Endothelial cell of umbilical vein (primary cell): ENCODE results near the gene ZNF25. TPM values are rescaled to one million over a fixed set of nuclear protein-coding genes. Genes with fewer than 3 reads are reported as not detected.

Source experiments
- BruUV-seq: library from RNA; stranded (reverse); fragments of 400-500 nt; replicated peaks from 2 replicates; lab custom pipeline; 2021; lab: Mats Ljungman, UMichigan
- CTCF ChIA-PET: fragments of 300-600, 350-600 bp; sonication (Branson Sonifier 250); formaldehyde crosslinking; loops from one replicate; lab custom pipeline; 2021; ENCODE audit warnings: antibody characterized with exemption, inconsistent platforms; lab: Charles Lee
- POLR2A ChIA-PET: fragments of 300-600, 350-600 bp; sonication (Branson Sonifier 250); formaldehyde crosslinking; loops from one replicate; lab custom pipeline; 2021; ENCODE audit warnings: antibody characterized with exemption, inconsistent platforms; lab: Charles Lee
- DNase-seq: peaks from one replicate; pipeline ENCODE4 v3.0.0-alpha.2; 2011; ENCODE audit warnings: low read depth, low spot score
- FAIRE-seq: peaks from 2 replicates; lab custom pipeline; 2011; peaks lifted over from hg19 to GRCh38; lab: Jason Lieb, UNC
- H2AFZ ChIP-seq: 2 replicates; pipeline ENCODE4 v1.6.0; 2012; ENCODE audit warnings: low read depth, low read length, control low read depth, inconsistent platforms
- H3K27ac ChIP-seq: 2 replicates; pipeline ENCODE4 v1.5.1; 2011; ENCODE audit warnings: low read depth, mild to moderate bottlenecking, control low read depth, low read length, moderate library complexity; ENCODE audit not compliant: insufficient read depth
- H3K27me3 ChIP-seq, 2 experiments: 2 replicates each; pipeline versions ENCODE4 v1.6.0 to v1.6.1; 2011; ENCODE audit warnings: low read length in 2 of 2, mixed read lengths in 1 of 2; ENCODE audit not compliant: control insufficient read depth in 2 of 2, insufficient read depth in 2 of 2
- H3K36me3 ChIP-seq, 2 experiments: 2 replicates in 1 of 2; 3 replicates in 1 of 2; pipeline ENCODE4 v1.5.1; 2011; ENCODE audit warnings: low read length in 2 of 2, mild to moderate bottlenecking in 1 of 2, moderate library complexity in 1 of 2; ENCODE audit not compliant: control insufficient read depth in 2 of 2, insufficient read depth in 2 of 2; ENCODE audit errors: extremely low read depth in 1 of 2
- H3K4me1 ChIP-seq: 3 replicates; pipeline ENCODE4 v1.5.1; 2011; ENCODE audit warnings: mild to moderate bottlenecking, low read length; ENCODE audit not compliant: control insufficient read depth, insufficient read depth; ENCODE audit errors: extremely low read depth
- H3K4me2 ChIP-seq: 2 replicates; pipeline ENCODE4 v1.6.1; 2011; ENCODE audit warnings: low read length, control low read depth, mixed read lengths; ENCODE audit not compliant: insufficient read depth
- H3K4me3 ChIP-seq, 3 experiments: fragments of 200-600 bp in 1 of 3; sonication (generic), shearing (Covaris generic) in 1 of 3; replicated peaks in 1 of 3; 2 replicates each; pipeline ENCODE4 v1.5.1; 2011 to 2016; ENCODE audit warnings: control low read depth in 3 of 3, low read length in 3 of 3, mild to moderate bottlenecking in 2 of 3, inconsistent platforms in 1 of 3, low read depth in 1 of 3, moderate library complexity in 1 of 3; ENCODE audit not compliant: insufficient read depth in 1 of 3
- H3K79me2 ChIP-seq: 2 replicates; pipeline ENCODE4 v1.6.0; 2012; ENCODE audit warnings: low read length, inconsistent platforms; ENCODE audit not compliant: control insufficient read depth, insufficient read depth
- H3K9ac ChIP-seq: replicated peaks from 2 replicates; pipeline ENCODE3; 2011; ENCODE audit warnings: low read length, control low read depth; ENCODE audit not compliant: insufficient read depth; ENCODE audit errors: extremely low read depth
- H3K9me1 ChIP-seq: replicated peaks from 3 replicates; pipeline ENCODE4 v1.6.0; 2011; ENCODE audit warnings: mild to moderate bottlenecking, low read length; ENCODE audit not compliant: control insufficient read depth, insufficient read depth; ENCODE audit errors: extremely low read depth
- H3K9me3 ChIP-seq: replicated peaks from 2 replicates; pipeline ENCODE4 v1.5.1; 2012; ENCODE audit warnings: low read length, inconsistent platforms; ENCODE audit not compliant: control insufficient read depth, insufficient read depth
- H4K20me1 ChIP-seq: replicated peaks from 2 replicates; pipeline ENCODE3; 2011; ENCODE audit warnings: mild to moderate bottlenecking, low read length; ENCODE audit not compliant: control insufficient read depth, insufficient read depth; ENCODE audit errors: extremely low read depth
- EZH2 ChIP-seq: IDR thresholded peaks from 2 replicates; pipeline ENCODE4 v1.6.1; 2012; ENCODE audit warnings: borderline replicate concordance, low read depth, mild to moderate bottlenecking, moderate library complexity, low read length, inconsistent platforms; ENCODE audit not compliant: severe bottlenecking
- FOS ChIP-seq: IDR thresholded peaks from 2 replicates; pipeline ENCODE4 v1.6.1; 2011; ENCODE audit warnings: mild to moderate bottlenecking, low read length, moderate library complexity, borderline replicate concordance; ENCODE audit not compliant: insufficient read depth
- GATA2 ChIP-seq: IDR thresholded peaks from 2 replicates; pipeline ENCODE4 v1.7.0; 2011; ENCODE audit warnings: low read depth, mild to moderate bottlenecking, moderate library complexity, mixed read lengths, low read length; ENCODE audit not compliant: insufficient read length, insufficient read depth
- JUN ChIP-seq: IDR thresholded peaks from 2 replicates; pipeline ENCODE4 v1.6.1; 2011; ENCODE audit warnings: borderline replicate concordance, low read depth; ENCODE audit not compliant: insufficient read length, insufficient read depth
- MYC ChIP-seq: IDR thresholded peaks from one replicate; pipeline ENCODE4 v1.6.1; 2011; ENCODE audit warnings: mild to moderate bottlenecking, low read depth, low read length
- POLR2A ChIP-seq: IDR thresholded peaks from 2 replicates; pipeline ENCODE4 v1.6.1; 2012; ENCODE audit warnings: low read depth, mild to moderate bottlenecking, control low read depth, low read length
- POLR2AphosphoS5 ChIP-seq: IDR thresholded peaks from 2 replicates; pipeline ENCODE4 v1.6.1; 2012; ENCODE audit warnings: low read depth, mild to moderate bottlenecking, control low read depth, low read length, moderate library complexity; ENCODE audit not compliant: insufficient read depth
- dilution Hi-C: fragments of 300-500 bp; cut with MboI; formaldehyde crosslinking; loops from one replicate; pipeline ENCODE4 v1.15.0; 2019; ENCODE audit warnings: low sequenced_read_pairs; ENCODE audit not compliant: extremely low pct_ligation_motif_present
- intact Hi-C: fragments of 100-400 bp; cut with micrococcal nuclease; formaldehyde crosslinking; loops from one replicate; pipeline ENCODE4 v1.10.0; 2022
- polyA plus RNA-seq, 4 experiments: library from polyadenylated mRNA; depleted of rRNA in 3 of 4; stranded (reverse) in 3 of 4; unstranded in 1 of 4; fragments of >200 nt; gene quantifications; 2 replicates each; pipeline versions ENCODE4 v1.2.1 to v1.2.3, GENCODE V29; 2011 to 2012; ENCODE audit warnings: missing spikeins in 1 of 4
- total RNA-seq: library from RNA; stranded (reverse); gene quantifications from 2 replicates; pipeline ENCODE4 v1.2.3, GENCODE V29; 2021
- TF ChIP-seq, protein P1 (sequence below): IDR thresholded peaks from 2 replicates; pipeline ENCODE4 v1.6.1; 2011; ENCODE audit not compliant: insufficient read depth, insufficient read length
- TF ChIP-seq, protein P2 (sequence below), 2 donors: IDR thresholded peaks; 1 replicate in 1 of 2; 2 replicates in 1 of 2; pipeline ENCODE4 v1.5.1; 2011; ENCODE audit warnings: low read length in 2 of 2, mild to moderate bottlenecking in 2 of 2, moderate library complexity in 2 of 2, control low read depth in 1 of 2, inconsistent platforms in 1 of 2, low read depth in 1 of 2; ENCODE audit not compliant: insufficient read depth in 1 of 2; ENCODE audit errors: extremely low read depth in 1 of 2

Gene ZNF25
- total and polyA plus RNA-seq, 2 donors (not counting 3 experiments of a cell fraction or from before 2014, with no cell fraction given) = 2.0 to 5.2 TPM

- Histone ChIP-seq H3K27me3 (peaks cover 2 to 5% of the 10 kb centered on the region in 2 experiments), H2AFZ (no peak overlapping the region), H3K9me3 (no peaks in the 10 kb centered on the region), H3K4me1 (peaks cover 13% of the 10 kb centered on the region), H4K20me1 (no peaks in the 10 kb centered on the region), H3K36me3 (no peaks in the 10 kb centered on the region), H3K9me1 (no peaks in the 10 kb centered on the region), H3K4me3 (no peak overlapping the region), H3K27ac (no peak overlapping the region), H3K4me2 (no peak overlapping the region), H3K9ac (no peak overlapping the region), H3K79me2 (no peaks in the 10 kb centered on the region)
- dilution Hi-C loops (no loop called here), intact Hi-C loops (no loop called here)
- BruUV-seq = no TSS peak
- ChIA-PET POLR2A (no interaction called here), CTCF (interaction anchor here (1.1 kb wide), 1 partner anchor 31 kb away, joined by 3 read pairs; no protein-coding TSS in a partner anchor)
- FAIRE-seq (no peak), DNase-seq (no peak)
- TF ChIP-seq EZH2 (no peak), POLR2AphosphoS5 (no peak), GATA2 (no peak), FOS (no peak), MYC (no peak), JUN (no peak), POLR2A (no peak)
- TF ChIP-seq, protein P1, sequence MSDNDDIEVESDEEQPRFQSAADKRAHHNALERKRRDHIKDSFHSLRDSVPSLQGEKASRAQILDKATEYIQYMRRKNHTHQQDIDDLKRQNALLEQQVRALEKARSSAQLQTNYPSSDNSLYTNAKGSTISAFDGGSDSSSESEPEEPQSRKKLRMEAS = no peak
- TF ChIP-seq, protein P2, sequence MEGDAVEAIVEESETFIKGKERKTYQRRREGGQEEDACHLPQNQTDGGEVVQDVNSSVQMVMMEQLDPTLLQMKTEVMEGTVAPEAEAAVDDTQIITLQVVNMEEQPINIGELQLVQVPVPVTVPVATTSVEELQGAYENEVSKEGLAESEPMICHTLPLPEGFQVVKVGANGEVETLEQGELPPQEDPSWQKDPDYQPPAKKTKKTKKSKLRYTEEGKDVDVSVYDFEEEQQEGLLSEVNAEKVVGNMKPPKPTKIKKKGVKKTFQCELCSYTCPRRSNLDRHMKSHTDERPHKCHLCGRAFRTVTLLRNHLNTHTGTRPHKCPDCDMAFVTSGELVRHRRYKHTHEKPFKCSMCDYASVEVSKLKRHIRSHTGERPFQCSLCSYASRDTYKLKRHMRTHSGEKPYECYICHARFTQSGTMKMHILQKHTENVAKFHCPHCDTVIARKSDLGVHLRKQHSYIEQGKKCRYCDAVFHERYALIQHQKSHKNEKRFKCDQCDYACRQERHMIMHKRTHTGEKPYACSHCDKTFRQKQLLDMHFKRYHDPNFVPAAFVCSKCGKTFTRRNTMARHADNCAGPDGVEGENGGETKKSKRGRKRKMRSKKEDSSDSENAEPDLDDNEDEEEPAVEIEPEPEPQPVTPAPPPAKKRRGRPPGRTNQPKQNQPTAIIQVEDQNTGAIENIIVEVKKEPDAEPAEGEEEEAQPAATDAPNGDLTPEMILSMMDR (IDR thresholded peaks at IDR 0.05; ENCODE audit: extremely low read depth in 1 of 2, insufficient read depth in 1 of 2, low read depth in 1 of 2, low read length in 2 of 2) = no peak
Observed at GRCh38 chr10:38007991-38008390, 31.5 kb upstream of the ZNF25 start.
